Activated T-cell treated with anti-CD3 and anti-CD28 coated beads, Interleukin-2, amount 50 U/mL, for 4 hours (primary cell): ENCODE results near the gene POLA1. TPM values are rescaled to one million over a fixed set of nuclear protein-coding genes. Genes with fewer than 3 reads are reported as not detected.
"Not testable (repeated sequence)": the region's sequence is repeated elsewhere in the genome, so short reads cannot be mapped to it uniquely, and the experiment has no call there.

ENCODE experiments used
- ATAC-seq, 2 donors: fragments of 200-7000 bp; cut with Tn5 transposase; one replicate each; pipeline ENCODE4 v1.10.0; 2021
- DNase-seq: peaks from one replicate; pipeline ENCODE4 v3.0.0-alpha.2; 2020
- H3K27me3 Mint-ChIP-seq: one replicate; pipeline ENCODE4 v1.8.0; 2021; ENCODE audit warnings: low read depth, mixed read lengths
- H3K36me3 Mint-ChIP-seq: one replicate; pipeline ENCODE4 v1.8.0; 2022; ENCODE audit warnings: mixed read lengths; ENCODE audit not compliant: insufficient read depth
- H3K4me1 Mint-ChIP-seq: one replicate; pipeline ENCODE4 v1.8.0; 2021; ENCODE audit warnings: low read depth, mixed read lengths
- H3K4me3 Mint-ChIP-seq: one replicate; pipeline ENCODE4 v1.8.0; 2021; ENCODE audit warnings: mild to moderate bottlenecking, moderate library complexity, mixed read lengths
- H3K9me3 Mint-ChIP-seq: one replicate; pipeline ENCODE4 v1.8.0; 2021; ENCODE audit warnings: mixed read lengths
- total RNA-seq, 3 donors: library from RNA; stranded (reverse); gene quantifications; one replicate each; pipeline ENCODE4 v1.2.1, GENCODE V29; 2021

POLA1 gene
- total RNA-seq = 10 to 100 TPM; 28.9 to 32.3 (median 30.3) TPM

- H3K27me3 Mint-ChIP-seq = no peaks in the 10 kb centered on the region
- H3K4me3 Mint-ChIP-seq = peak within 1 kb of the TSS; percentile 89
- ATAC-seq (peak; percentile 93 to 96), DNase-seq (peak; percentile 41)
- H3K9me3 Mint-ChIP-seq = no peaks in the 10 kb centered on the region
- peaks cover 6% of the 10 kb centered on the region for H3K4me1 Mint-ChIP-seq
- no peaks in the 10 kb centered on the region for H3K36me3 Mint-ChIP-seq
Measured at GRCh38 chrX:24693453-24694202, at the start of gene POLA1. Gene POLA1 (plus strand): TSS chrX:24693918. CDS start chrX:24693962, 44 bp downstream.

GRCh38 chrX:24646006-24646405 is 47.7 kb upstream of the POLA1 start:
- Mint-ChIP-seq H3K36me3 (no peaks in the 10 kb centered on the region), H3K4me1 (peaks cover 14% of the 10 kb centered on the region), H3K27me3 (peaks cover 14% of the 10 kb centered on the region), H3K4me3 (no peak overlapping the region), H3K9me3 (no peaks in the 10 kb centered on the region)
- no peak for DNase-seq
- no peak for ATAC-seq

DNA sequence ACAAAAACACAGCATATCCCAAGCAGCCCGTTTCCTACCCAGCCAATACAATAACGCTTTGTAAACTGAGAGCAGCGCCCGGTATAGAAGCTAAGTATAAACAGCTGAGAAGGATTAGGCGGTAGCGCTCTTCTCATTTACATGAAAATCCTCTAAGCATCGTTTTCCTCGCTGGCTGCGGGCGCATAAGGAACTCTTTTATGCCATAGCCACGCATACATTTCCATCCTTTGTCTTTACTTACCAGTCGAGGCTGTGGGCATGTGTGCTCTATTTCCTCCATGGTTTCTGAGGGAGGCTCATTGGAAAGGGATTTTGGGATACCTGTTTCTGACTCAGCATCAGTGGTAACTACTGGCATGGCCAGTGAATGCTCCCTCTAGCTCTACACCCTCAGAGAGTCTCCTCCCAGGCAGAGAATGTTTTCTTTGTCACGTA is 47.0 kb upstream of the POLA1 start:
- DNase-seq (no peak), ATAC-seq (peak; percentile 27 to 49)
- no peaks in the 10 kb centered on the region for H3K36me3 Mint-ChIP-seq
- H3K4me3 Mint-ChIP-seq = peak overlapping the region; percentile 69
- H3K27me3 Mint-ChIP-seq = peaks cover 14% of the 10 kb centered on the region
- peaks cover 14% of the 10 kb centered on the region for H3K4me1 Mint-ChIP-seq
- H3K9me3 Mint-ChIP-seq = no peaks in the 10 kb centered on the region

DNA sequence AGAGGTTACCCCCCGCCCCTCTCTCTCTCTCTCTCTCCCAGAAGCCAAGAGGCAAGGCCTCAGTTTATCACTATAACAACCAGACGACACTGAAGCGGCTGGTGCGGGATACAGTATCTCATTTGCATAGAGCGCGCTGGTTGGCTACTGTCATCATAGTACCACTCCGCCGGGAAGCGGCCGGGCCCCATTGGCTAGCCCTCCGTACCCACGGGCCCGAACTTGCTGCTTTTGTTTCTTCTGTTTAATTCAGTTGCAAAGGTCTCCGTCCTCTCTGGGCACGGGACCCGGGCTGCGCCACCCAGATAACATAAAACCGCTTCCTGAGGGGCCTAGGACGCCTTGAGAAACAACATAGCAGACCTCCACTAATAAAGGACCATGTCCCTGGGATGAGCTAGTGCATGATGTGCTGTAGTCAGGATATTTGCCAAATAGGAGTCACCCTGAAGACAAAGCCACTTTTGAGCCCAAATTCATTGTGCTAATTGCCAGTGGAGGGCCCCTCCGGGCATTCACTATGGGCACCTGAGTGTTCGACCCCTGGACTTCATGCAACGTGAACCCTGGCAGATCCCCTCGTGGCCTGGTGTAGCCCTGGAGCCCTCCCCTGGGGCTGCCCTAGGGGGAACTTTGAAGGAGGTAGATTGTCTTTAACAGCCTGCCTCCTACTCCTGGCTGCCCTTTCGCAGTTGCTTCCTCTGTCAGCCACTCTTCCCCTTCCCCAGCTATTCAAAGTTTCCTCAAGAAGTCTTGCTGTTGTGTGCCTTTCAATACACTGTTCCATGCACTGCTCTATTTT is 46.3 kb upstream of the POLA1 start, which contains the start of gene PCYT1B:
TSS of gene PCYT1B (minus strand) at position 91 of the 802 bp plus-strand sequence. CDS start 242 bp downstream, outside the sequence.
- no peaks in the 10 kb centered on the region for H3K9me3 Mint-ChIP-seq
- DNase-seq (peak; percentile 29), ATAC-seq (peak; percentile 99)
- peaks cover 14% of the 10 kb centered on the region for H3K4me1 Mint-ChIP-seq
- no peaks in the 10 kb centered on the region for H3K36me3 Mint-ChIP-seq
- peak within 1 kb of the TSS; percentile 69 for H3K4me3 Mint-ChIP-seq
- H3K27me3 Mint-ChIP-seq = peaks cover 14% of the 10 kb centered on the region

GRCh38 chrX:24648495-24648894 is 45.2 kb upstream of the POLA1 start:
- Mint-ChIP-seq H3K9me3 (no peaks in the 10 kb centered on the region), H3K36me3 (no peaks in the 10 kb centered on the region), H3K4me1 (peaks cover 14% of the 10 kb centered on the region), H3K27me3 (peaks cover 14% of the 10 kb centered on the region), H3K4me3 (no peak overlapping the region)
- DNase-seq = no peak
- ATAC-seq = no peak

DNA sequence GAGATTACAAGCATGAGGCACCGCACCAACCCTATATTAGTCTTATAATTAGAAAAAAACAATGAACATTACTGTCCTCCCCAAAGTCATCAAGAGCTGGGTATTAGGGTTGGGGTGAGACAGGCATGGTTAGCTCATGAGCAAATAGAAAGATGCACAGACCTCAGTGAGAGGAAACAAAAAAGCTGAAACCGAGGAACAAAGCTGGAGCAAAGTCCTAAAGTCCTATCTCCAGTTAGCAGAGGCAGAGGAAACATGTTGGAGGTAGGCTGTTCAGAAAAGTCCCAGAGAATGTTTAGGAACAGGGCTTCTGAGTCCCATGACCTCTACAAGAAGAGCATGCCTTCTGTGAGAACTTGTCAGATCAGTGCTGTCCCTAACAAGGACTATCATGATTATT is 41.9 kb upstream of the POLA1 start:
- Mint-ChIP-seq H3K9me3 (no peaks in the 10 kb centered on the region), H3K27me3 (peaks cover 11% of the 10 kb centered on the region), H3K4me1 (peaks cover 8% of the 10 kb centered on the region), H3K36me3 (no peaks in the 10 kb centered on the region), H3K4me3 (no peak overlapping the region)
- ATAC-seq (no peak), DNase-seq (no peak)

- DNase-seq, H3K4me3 Mint-ChIP-seq, H3K36me3 Mint-ChIP-seq, H3K9me3 Mint-ChIP-seq, H3K4me1 Mint-ChIP-seq, ATAC-seq, H3K27me3 Mint-ChIP-seq: not testable (repeated sequence)
Measured at GRCh38 chrX:24655679-24656078, 38.0 kb upstream of the POLA1 start.

GRCh38 chrX:24657671-24658386 is 35.9 kb upstream of the POLA1 start:
- ATAC-seq = no peak
- Mint-ChIP-seq H3K9me3 (no peaks in the 10 kb centered on the region), H3K27me3 (no peaks in the 10 kb centered on the region), H3K4me1 (no peaks in the 10 kb centered on the region), H3K4me3 (no peak overlapping the region), H3K36me3 (no peaks in the 10 kb centered on the region)
- no peak for DNase-seq

GRCh38 chrX:24658421-24658820 is 35.3 kb upstream of the POLA1 start:
- H3K4me1 Mint-ChIP-seq = no peaks in the 10 kb centered on the region
- no peaks in the 10 kb centered on the region for H3K27me3 Mint-ChIP-seq
- ATAC-seq = no peak
- H3K36me3 Mint-ChIP-seq = no peaks in the 10 kb centered on the region
- no peak overlapping the region for H3K4me3 Mint-ChIP-seq
- H3K9me3 Mint-ChIP-seq = no peaks in the 10 kb centered on the region
- no peak for DNase-seq

DNA sequence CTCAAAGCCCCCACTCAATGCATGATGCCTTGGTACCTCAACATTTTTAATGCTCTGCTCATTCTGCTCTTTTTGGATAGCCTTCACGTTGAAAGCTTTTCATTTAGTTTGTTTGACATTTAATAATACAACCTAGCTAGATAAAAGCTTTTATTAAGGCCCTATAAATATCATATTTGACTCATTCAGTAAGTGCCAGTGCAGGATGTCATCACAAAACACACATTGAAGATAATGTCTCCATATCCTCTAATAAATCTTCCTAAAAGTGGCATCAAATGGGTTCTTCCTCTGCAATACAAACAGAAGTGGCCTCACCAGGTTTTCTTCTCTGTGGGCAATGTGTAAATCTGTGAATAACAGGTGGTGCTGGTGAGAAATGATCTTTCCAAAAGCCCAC is 34.6 kb upstream of the POLA1 start:
- DNase-seq = no peak
- Mint-ChIP-seq H3K36me3 (no peaks in the 10 kb centered on the region), H3K27me3 (no peaks in the 10 kb centered on the region), H3K9me3 (no peaks in the 10 kb centered on the region), H3K4me1 (no peaks in the 10 kb centered on the region), H3K4me3 (no peak overlapping the region)
- ATAC-seq = no peak

GRCh38 chrX:24659646-24660045 is 34.1 kb upstream of the POLA1 start:
- no peak for ATAC-seq
- H3K4me3 Mint-ChIP-seq = no peak overlapping the region
- H3K36me3 Mint-ChIP-seq = no peaks in the 10 kb centered on the region
- H3K4me1 Mint-ChIP-seq = no peaks in the 10 kb centered on the region
- no peaks in the 10 kb centered on the region for H3K27me3 Mint-ChIP-seq
- no peak for DNase-seq
- H3K9me3 Mint-ChIP-seq = no peaks in the 10 kb centered on the region

DNA sequence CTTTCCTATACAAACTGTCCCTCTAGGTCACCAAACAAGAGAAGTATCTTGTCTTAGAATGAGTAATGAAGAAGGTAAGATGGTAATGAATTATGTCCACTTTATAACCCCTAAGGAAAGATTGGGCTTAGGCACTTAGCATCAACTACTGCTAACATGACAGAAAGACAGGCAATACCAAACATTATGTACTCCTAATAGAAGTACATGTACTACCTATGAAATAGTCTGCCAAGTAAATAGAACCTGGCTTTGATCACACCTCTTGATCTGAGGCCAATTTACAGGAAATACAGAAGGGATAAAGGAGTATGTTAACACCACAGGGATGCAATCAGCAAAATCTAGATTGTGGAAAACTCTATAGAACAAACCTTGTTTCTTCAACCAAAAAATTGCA is 32.4 kb upstream of the POLA1 start:
- DNase-seq (no peak), ATAC-seq (no peak)
- H3K9me3 Mint-ChIP-seq = no peaks in the 10 kb centered on the region
- H3K36me3 Mint-ChIP-seq = no peaks in the 10 kb centered on the region
- H3K27me3 Mint-ChIP-seq = no peaks in the 10 kb centered on the region
- no peaks in the 10 kb centered on the region for H3K4me1 Mint-ChIP-seq
- H3K4me3 Mint-ChIP-seq = no peak overlapping the region

DNA sequence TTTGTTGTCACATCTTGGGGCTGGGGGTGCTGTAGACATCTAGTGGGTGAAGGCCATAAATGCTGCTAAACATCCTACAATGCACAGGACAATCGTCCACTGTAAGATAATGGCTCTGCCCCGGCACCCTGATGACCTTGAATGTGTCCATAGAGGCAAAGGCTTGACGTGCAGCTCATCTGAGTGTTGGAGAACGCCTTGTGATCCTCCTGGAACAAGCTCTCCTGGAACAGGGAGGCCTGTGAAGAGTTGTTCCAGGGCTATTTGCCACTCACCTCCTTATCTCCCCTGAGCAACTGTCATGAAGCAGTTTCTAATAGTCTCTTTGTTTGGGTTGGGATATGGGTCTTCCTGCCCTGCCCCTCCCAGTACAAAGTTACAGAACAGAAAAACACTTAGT is 31.4 kb upstream of the POLA1 start:
- Mint-ChIP-seq H3K4me1 (no peaks in the 10 kb centered on the region), H3K9me3 (no peaks in the 10 kb centered on the region), H3K36me3 (no peaks in the 10 kb centered on the region), H3K4me3 (no peak overlapping the region), H3K27me3 (no peaks in the 10 kb centered on the region)
- ATAC-seq (no peak), DNase-seq (no peak)

- no peak for ATAC-seq
- no peaks in the 10 kb centered on the region for H3K27me3 Mint-ChIP-seq
- no peaks in the 10 kb centered on the region for H3K4me1 Mint-ChIP-seq
- DNase-seq = no peak
- no peaks in the 10 kb centered on the region for H3K9me3 Mint-ChIP-seq
- no peak overlapping the region for H3K4me3 Mint-ChIP-seq
- H3K36me3 Mint-ChIP-seq = no peaks in the 10 kb centered on the region
Measured at GRCh38 chrX:24668111-24668510, 25.6 kb upstream of the POLA1 start.
